Gastrocnemius medialis (tissue), 4 donors: Measurements from ENCODE around the gene SLC25A26. TPM values are rescaled to one million over a fixed set of nuclear protein-coding genes. Genes with fewer than 3 reads are reported as not detected.
A peak's percentile ranks its signal among the peaks of the same experiment; 100 is the strongest.

Source experiments
- ATAC-seq, 2 donors: fragments of 150-250 bp; one replicate each; pipeline ENCODE4 v1.9.1; 2016
- DNase-seq, 2 donors: peaks; one replicate each; pipeline ENCODE4 v3.0.0-alpha.2; 2019
- H3K27ac ChIP-seq, 4 donors: fragments of 200-600 bp; sonication (generic); 1 replicate in 1 of 4; 2 replicates in 3 of 4; pipeline ENCODE4 v1.5.1; 2016 to 2018; ENCODE audit warnings: mild to moderate bottlenecking in 2 of 4, moderate library complexity in 1 of 4
- H3K27me3 ChIP-seq, 3 donors: fragments of 200-600 bp; sonication (generic) in 2 of 3; 1 replicate in 1 of 3; 2 replicates in 2 of 3; pipeline versions ENCODE4 v1.5.1 to v1.6.0; 2016 to 2019; ENCODE audit warnings: mild to moderate bottlenecking in 1 of 3, moderate library complexity in 1 of 3
- H3K36me3 ChIP-seq, 2 donors: fragments of 200-600 bp; sonication (generic) in 1 of 2; one replicate each; pipeline ENCODE4 v1.5.1; 2017 to 2018
- H3K4me1 ChIP-seq, 2 donors: fragments of 200-600 bp; sonication (generic) in 1 of 2; one replicate each; pipeline ENCODE4 v1.5.1; 2016 to 2017; ENCODE audit warnings: mild to moderate bottlenecking in 2 of 2
- H3K4me3 ChIP-seq, 4 donors: fragments of 200-600 bp; sonication (generic) in 3 of 4; 1 replicate in 1 of 4; 2 replicates in 3 of 4; pipeline ENCODE4 v1.5.1; 2016 to 2019; ENCODE audit warnings: mild to moderate bottlenecking in 2 of 4
- H3K9me3 ChIP-seq, 3 donors: fragments of 200-600 bp; sonication (generic) in 2 of 3; 1 replicate in 1 of 3; 2 replicates in 2 of 3; pipeline ENCODE4 v1.5.1; 2016 to 2019
- CTCF ChIP-seq, 5 experiments: fragments of 450-650 bp in 3 of 5; fragments of 200-600 bp in 2 of 5; sonication (generic) in 2 of 5; IDR thresholded peaks in 4 of 5; conservative IDR thresholded peaks in 1 of 5; 1 replicate in 4 of 5; 2 replicates in 1 of 5; pipeline ENCODE4 v1.5.1; 2016 to 2019; ENCODE audit warnings: antibody characterized with exemption in 5 of 5, mild to moderate bottlenecking in 3 of 5, moderate library complexity in 3 of 5
- POLR2A ChIP-seq, 2 donors: fragments of 450-650 bp; IDR thresholded peaks; one replicate each; pipeline ENCODE4 v1.6.1; 2017; ENCODE audit warnings: antibody characterized with exemption in 2 of 2, mild to moderate bottlenecking in 2 of 2, moderate library complexity in 2 of 2
- in situ Hi-C, 4 donors: fragments of 200-750 bp; cut with MboI; loops; one replicate each; pipeline versions ENCODE4 v1.15.0 to v1.8.0; 2017; ENCODE audit warnings: low sequenced_read_pairs in 4 of 4
- intact Hi-C: fragments of 100-400 bp; cut with DNase I; formaldehyde crosslinking; loops from one replicate; pipeline ENCODE4 v1.15.1; 2023; ENCODE audit warnings: low total_unique reads
- total RNA-seq, 4 donors: library from RNA; depleted of rRNA; stranded (reverse); fragments of >200 nt; gene quantifications; one replicate each; pipeline versions ENCODE4 v1.1.0 to v1.2.3, GENCODE V29; 2016

SLC25A26 gene
- total RNA-seq, 4 donors from 2014 or later, result 24.1 to 44.3 (median 32.4) TPM

- H3K9me3 ChIP-seq, result no peaks in the 10 kb centered on the region
- TF ChIP-seq CTCF (IDR thresholded peaks at IDR 0.05 in 4 of 5, conservative IDR thresholded peaks at IDR 0.05 in 1 of 5) (no peak), POLR2A (IDR thresholded peaks at IDR 0.05) (no peak)
- peak overlapping the region; percentile 77 to 90 (median 82) for H3K27ac ChIP-seq
- H3K4me1 ChIP-seq, result peaks cover 57 to 61% of the 10 kb centered on the region in 2 donors
- DNase-seq (peak in 1 of 2 donors; percentile 64), ATAC-seq (peak; percentile 38 to 61)
- in situ Hi-C loops (loop anchor here in 1 of 4 donors (5.0 kb wide), 1 partner anchor 72 kb away; no protein-coding TSS in a partner anchor), intact Hi-C loops (loop anchor here (2.0 kb wide), 1 partner anchor 59 kb away; no protein-coding TSS in a partner anchor)
- H3K4me3 ChIP-seq, result peak overlapping the region in 3 of 4 donors; percentile 2 to 17 (median 6)
- H3K36me3 ChIP-seq, result no peaks in the 10 kb centered on the region
- H3K27me3 ChIP-seq, result no peaks in the 10 kb centered on the region
These were observed 204.8 kb downstream of the SLC25A26 start for GRCh38 chr3:66425576-66426114.

- Histone ChIP-seq H3K9me3 (no peaks in the 10 kb centered on the region), H3K36me3 (no peaks in the 10 kb centered on the region), H3K4me3 (no peak overlapping the region), H3K27me3 (no peaks in the 10 kb centered on the region), H3K27ac (peak overlapping the region; percentile 77 to 90 (median 82)), H3K4me1 (peaks cover 61 to 66% of the 10 kb centered on the region in 2 donors)
- ATAC-seq, result no peak
- DNase-seq, result no peak
- TF ChIP-seq POLR2A (IDR thresholded peaks at IDR 0.05), result no peak
- TF ChIP-seq CTCF (IDR thresholded peaks at IDR 0.05 in 4 of 5, conservative IDR thresholded peaks at IDR 0.05 in 1 of 5), result no peak
- intact Hi-C loops, result loop anchor here (2.0 kb wide), 1 partner anchor 59 kb away; no protein-coding TSS in a partner anchor
- in situ Hi-C loops, result loop anchor here in 1 of 4 donors (5.0 kb wide), 1 partner anchor 71 kb away; no protein-coding TSS in a partner anchor
These were observed 205.3 kb downstream of the SLC25A26 start for GRCh38 chr3:66426135-66426534.

GRCh38 chr3:66427352-66427751 lies 206.6 kb downstream of the SLC25A26 start:
- no peak for ATAC-seq
- intact Hi-C loops (loop anchor here (2.0 kb wide), 1 partner anchor 57 kb away; no protein-coding TSS in a partner anchor), in situ Hi-C loops (loop anchor here in 1 of 4 donors (5.0 kb wide), 1 partner anchor 70 kb away; no protein-coding TSS in a partner anchor)
- H3K27ac ChIP-seq, result peak overlapping the region; percentile 77 to 90 (median 82)
- H3K9me3 ChIP-seq, result no peaks in the 10 kb centered on the region
- no peak for DNase-seq
- peaks cover 73 to 77% of the 10 kb centered on the region in 2 donors for H3K4me1 ChIP-seq
- H3K27me3 ChIP-seq, result no peaks in the 10 kb centered on the region
- no peak overlapping the region for H3K4me3 ChIP-seq
- no peak for TF ChIP-seq POLR2A (IDR thresholded peaks at IDR 0.05)
- no peak for TF ChIP-seq CTCF (IDR thresholded peaks at IDR 0.05 in 4 of 5, conservative IDR thresholded peaks at IDR 0.05 in 1 of 5)
- no peaks in the 10 kb centered on the region for H3K36me3 ChIP-seq

GRCh38 chr3:66427951-66428474 lies 207.2 kb downstream of the SLC25A26 start:
- Histone ChIP-seq H3K27me3 (no peaks in the 10 kb centered on the region), H3K4me3 (peak overlapping the region in 1 of 4 donors; percentile 38), H3K4me1 (peaks cover 80 to 84% of the 10 kb centered on the region in 2 donors), H3K36me3 (no peaks in the 10 kb centered on the region), H3K27ac (peak overlapping the region; percentile 77 to 90 (median 82)), H3K9me3 (no peaks in the 10 kb centered on the region)
- in situ Hi-C loops, result loop anchor here in 1 of 4 donors (5.0 kb wide), 1 partner anchor 69 kb away; no protein-coding TSS in a partner anchor
- DNase-seq (no peak), ATAC-seq (no peak)
- intact Hi-C loops, result loop anchor here (2.0 kb wide), 1 partner anchor 57 kb away; no protein-coding TSS in a partner anchor
- TF ChIP-seq POLR2A (IDR thresholded peaks at IDR 0.05), result no peak
- no peak for TF ChIP-seq CTCF (IDR thresholded peaks at IDR 0.05 in 4 of 5, conservative IDR thresholded peaks at IDR 0.05 in 1 of 5)

Other genes starting within 250 kb of the SLC25A26 start
- 1 to 10 TPM; 2.6 to 7.5 (median 3.9) TPM for gene MAGI1, start 182.1 kb upstream of the SLC25A26 start, total RNA-seq